ENCODE data around the gene HDGFL3. TPM values are rescaled to one million over a fixed set of nuclear protein-coding genes. Genes with fewer than 3 reads are reported as not detected.

Gene HDGFL3
- total RNA-seq, 2 donors from 2014 or later: 16.2 to 16.7 TPM

DNA sequence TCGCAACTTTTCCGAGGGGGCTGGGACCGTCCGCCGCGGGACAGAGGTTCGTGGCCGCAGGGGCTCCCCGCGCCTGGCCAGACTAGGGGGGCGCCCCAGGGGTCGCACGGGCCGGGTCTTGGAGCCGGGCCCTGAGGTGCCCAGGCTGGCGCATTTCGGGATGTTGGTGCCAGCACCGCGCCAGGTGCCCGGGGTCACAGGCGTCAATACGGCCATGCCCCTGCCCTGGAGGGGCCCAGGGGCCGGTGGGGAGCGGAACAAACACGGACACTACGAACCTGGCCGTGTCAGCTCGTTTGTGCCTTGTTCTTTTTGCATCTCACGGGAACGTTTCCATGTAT is 99.8 kb downstream of the HDGFL3 start:
- Histone ChIP-seq H3K9me3 (no peaks in the 10 kb centered on the region), H3K4me1 (no peaks in the 10 kb centered on the region), H3K27ac (peak overlapping the region; percentile 24), H3K36me3 (no peaks in the 10 kb centered on the region), H3K27me3 (peaks cover 20% of the 10 kb centered on the region), H3K4me3 (peak overlapping the region; percentile 41), H3K9ac (ENCODE audit: low read depth in 2 of 2, low read length in 2 of 2) (peak overlapping the region; percentile 8 to 21)
- TF ChIP-seq, protein P1, sequence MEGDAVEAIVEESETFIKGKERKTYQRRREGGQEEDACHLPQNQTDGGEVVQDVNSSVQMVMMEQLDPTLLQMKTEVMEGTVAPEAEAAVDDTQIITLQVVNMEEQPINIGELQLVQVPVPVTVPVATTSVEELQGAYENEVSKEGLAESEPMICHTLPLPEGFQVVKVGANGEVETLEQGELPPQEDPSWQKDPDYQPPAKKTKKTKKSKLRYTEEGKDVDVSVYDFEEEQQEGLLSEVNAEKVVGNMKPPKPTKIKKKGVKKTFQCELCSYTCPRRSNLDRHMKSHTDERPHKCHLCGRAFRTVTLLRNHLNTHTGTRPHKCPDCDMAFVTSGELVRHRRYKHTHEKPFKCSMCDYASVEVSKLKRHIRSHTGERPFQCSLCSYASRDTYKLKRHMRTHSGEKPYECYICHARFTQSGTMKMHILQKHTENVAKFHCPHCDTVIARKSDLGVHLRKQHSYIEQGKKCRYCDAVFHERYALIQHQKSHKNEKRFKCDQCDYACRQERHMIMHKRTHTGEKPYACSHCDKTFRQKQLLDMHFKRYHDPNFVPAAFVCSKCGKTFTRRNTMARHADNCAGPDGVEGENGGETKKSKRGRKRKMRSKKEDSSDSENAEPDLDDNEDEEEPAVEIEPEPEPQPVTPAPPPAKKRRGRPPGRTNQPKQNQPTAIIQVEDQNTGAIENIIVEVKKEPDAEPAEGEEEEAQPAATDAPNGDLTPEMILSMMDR (IDR thresholded peaks at IDR 0.05): no peak
- no peak for DNase-seq
- intact Hi-C loops (cut with DNase I): no loop called here

DNA sequence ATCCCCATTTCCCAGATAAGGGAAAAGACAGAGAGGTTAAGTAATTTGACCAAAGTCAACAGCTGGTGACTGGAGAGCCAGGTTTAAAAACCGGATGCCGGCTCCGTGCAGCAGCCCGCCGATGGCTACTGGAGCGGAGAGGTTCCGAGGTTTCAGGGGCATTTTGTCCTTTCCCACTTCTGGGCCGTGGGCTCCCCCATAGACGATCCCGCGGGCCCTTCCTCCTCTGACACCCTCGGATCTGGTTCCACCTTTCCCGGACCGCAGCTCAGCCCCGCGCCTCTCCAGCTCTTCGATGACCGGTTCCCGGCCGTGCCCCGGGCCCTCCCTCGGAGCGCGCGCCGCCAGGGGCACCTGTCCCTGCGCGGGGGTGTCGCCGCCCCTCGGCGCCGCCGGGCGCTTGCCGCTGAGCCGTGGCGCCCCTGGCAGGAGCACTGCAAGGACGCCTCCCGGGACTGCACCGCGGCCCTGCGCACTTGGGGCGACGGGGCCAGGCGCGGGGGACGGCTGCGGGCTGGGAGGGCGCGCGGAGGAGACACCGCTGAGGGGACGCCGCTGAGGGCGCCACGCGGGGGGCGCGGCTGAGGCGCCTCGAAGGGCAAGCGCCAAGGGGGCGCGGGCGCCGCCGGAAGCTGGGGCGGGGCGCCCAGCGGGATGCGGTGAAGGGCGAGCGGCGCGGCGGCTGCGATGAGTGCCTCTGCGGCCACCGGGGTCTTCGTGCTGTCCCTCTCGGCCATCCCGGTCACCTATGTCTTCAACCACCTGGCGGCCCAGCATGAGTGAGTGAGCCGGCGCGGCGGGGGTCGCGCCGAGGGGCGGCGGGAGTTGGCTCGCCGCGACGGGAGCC is 100.4 kb downstream of the HDGFL3 start, which contains the start of gene TM6SF1:
Gene TM6SF1, plus strand, starts transcription at position 652 of the 847 bp plus-strand sequence. Its CDS starts 36 bp downstream, at position 688.
- Histone ChIP-seq H3K9ac (ENCODE audit: low read depth in 2 of 2, low read length in 2 of 2) (peak within 1 kb of the TSS; percentile 21 to 35), H3K36me3 (no peaks in the 10 kb centered on the region), H3K9me3 (no peaks in the 10 kb centered on the region), H3K4me1 (no peaks in the 10 kb centered on the region), H3K27me3 (peaks cover 20% of the 10 kb centered on the region), H3K27ac (peak within 1 kb of the TSS; percentile 24), H3K4me3 (peak within 1 kb of the TSS; percentile 41)
- no peak for DNase-seq
- intact Hi-C loops (cut with DNase I): no loop called here
- TF ChIP-seq, protein P1 (IDR thresholded peaks at IDR 0.05): no peak

DNA sequence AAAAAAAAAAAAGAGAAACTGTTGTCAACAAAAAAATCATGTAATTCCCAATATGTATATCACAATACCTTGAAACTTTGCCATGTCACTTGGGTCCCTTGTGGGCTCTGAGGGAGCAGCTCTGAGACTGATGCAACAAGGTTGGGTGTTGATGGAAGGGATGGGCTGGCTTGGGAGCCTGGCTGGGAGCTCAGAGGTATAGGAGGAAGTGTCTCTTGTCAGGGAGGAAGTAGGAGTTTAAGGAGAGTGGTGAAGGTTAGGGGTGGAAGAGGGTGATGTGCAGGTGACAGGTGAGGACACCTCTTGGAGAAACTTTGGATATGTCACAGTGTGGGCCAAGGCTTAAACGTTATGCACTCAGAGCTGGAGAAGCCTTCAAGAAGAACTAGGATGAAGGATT is 102.2 kb downstream of the HDGFL3 start:
- H3K9ac ChIP-seq (ENCODE audit: low read depth in 2 of 2, low read length in 2 of 2): no peak overlapping the region
- TF ChIP-seq, protein P1 (IDR thresholded peaks at IDR 0.05): no peak
- peaks cover 20% of the 10 kb centered on the region for H3K27me3 ChIP-seq
- no peaks in the 10 kb centered on the region for H3K4me1 ChIP-seq
- no peak overlapping the region for H3K4me3 ChIP-seq
- intact Hi-C loops (cut with DNase I): no loop called here
- H3K27ac ChIP-seq: no peak overlapping the region
- no peak for DNase-seq
- H3K9me3 ChIP-seq: no peaks in the 10 kb centered on the region
- no peaks in the 10 kb centered on the region for H3K36me3 ChIP-seq

DNA sequence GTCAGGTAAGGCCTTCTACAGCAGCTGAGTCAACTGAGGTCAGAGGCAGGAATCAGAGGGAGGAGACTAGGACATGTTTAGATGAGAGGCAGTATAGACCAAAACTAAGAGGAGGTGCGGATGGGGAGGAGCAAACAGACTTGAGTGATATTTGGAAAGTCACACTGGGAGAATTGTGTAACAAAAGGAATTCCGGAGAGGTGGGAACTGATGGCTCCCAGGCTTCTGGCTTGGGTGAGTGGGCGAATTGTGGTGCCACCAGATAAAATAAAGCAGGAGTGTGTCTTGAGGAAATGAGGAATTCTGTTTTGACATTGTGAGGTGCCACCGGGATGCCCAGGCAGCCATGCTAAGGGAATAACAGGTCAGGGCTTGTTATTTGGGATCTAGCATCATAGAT is 103.5 kb downstream of the HDGFL3 start:
- intact Hi-C loops (cut with DNase I): no loop called here
- peaks cover 20% of the 10 kb centered on the region for H3K27me3 ChIP-seq

DNA sequence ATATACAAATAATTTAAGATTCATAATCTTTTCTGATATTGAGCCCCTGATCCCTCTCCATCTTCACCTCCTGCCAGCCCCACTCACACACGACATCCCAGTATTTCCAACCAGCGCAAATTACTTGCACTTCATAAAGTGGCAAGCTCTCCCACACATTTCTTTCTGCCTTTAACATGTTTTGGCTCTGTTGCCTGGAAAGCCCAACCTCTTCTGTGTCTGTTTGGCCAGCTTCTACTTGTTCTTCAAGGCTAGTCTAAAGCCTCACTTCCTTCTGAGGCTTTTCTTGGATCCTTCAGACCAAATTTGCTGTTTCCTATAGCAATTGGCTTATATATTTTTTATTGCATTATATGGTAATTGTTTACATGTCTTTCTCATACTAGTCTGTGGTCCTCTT is 105.3 kb downstream of the HDGFL3 start:
- Histone ChIP-seq H3K36me3 (no peaks in the 10 kb centered on the region), H3K9me3 (no peaks in the 10 kb centered on the region), H3K4me3 (no peak overlapping the region), H3K4me1 (no peaks in the 10 kb centered on the region), H3K27me3 (peaks cover 6% of the 10 kb centered on the region), H3K27ac (no peak overlapping the region), H3K9ac (ENCODE audit: low read depth in 2 of 2, low read length in 2 of 2) (no peak overlapping the region)
- no peak for DNase-seq
- TF ChIP-seq, protein P1 (IDR thresholded peaks at IDR 0.05): no peak
- intact Hi-C loops (cut with DNase I): no loop called here

More for the DNA sequence above, 103.5 kb downstream of the HDGFL3 start:
- Histone ChIP-seq H3K9me3 (no peaks in the 10 kb centered on the region), H3K4me1 (no peaks in the 10 kb centered on the region), H3K27ac (no peak overlapping the region), H3K4me3 (no peak overlapping the region), H3K9ac (ENCODE audit: low read depth in 2 of 2, low read length in 2 of 2) (no peak overlapping the region), H3K36me3 (no peaks in the 10 kb centered on the region)
- DNase-seq: no peak
- TF ChIP-seq, protein P1 (IDR thresholded peaks at IDR 0.05): no peak
